Measurements from ENCODE around the gene PTX4. TPM values are rescaled to one million over a fixed set of nuclear protein-coding genes. Genes with fewer than 3 reads are reported as not detected.

Gene PTX4
- total RNA-seq, 1 experiment from 2014 or later: not detected

DNA sequence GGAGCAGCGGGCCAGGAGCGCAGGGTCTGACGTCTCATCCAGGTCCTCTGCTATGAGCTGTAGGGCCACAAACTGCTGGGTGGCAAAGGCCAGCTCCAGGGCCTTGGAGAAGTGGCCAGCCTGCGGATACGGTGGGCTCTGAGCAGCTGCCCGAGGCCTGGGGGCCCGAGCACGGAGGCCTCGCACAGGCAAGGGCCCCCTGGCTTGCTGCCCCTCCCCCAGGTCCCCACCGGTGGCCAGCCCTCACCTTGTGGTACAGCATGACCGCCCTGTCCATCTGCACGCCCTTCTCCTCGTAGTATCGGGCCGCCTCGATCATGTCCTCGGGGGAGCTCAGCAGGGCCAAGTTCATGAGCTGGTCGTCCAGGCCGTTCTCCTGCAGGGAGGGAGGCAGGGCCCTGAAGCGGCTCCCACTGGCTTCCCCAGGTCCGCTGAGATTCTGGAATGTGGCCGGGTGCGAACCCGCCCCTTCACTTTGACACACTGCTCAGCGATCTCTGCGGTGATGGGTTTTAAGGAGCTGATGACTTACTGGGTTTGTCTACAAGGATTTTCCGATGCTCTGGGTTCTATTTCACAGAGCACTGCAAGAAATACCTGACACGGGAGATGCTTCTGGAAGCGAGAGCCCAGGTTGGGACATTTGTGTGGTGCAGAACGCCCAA lies 35.0 kb upstream of the PTX4 start:
- no peak overlapping the region for H3K4me2 ChIP-seq (ENCODE audit: insufficient read depth, insufficient read length, low read length)
- H2BK12ac ChIP-seq (ENCODE audit: insufficient read length, low read depth, low read length): no peak overlapping the region
- no peak overlapping the region for H4K91ac ChIP-seq (ENCODE audit: insufficient read length, low read depth, low read length)
- H4K20me1 ChIP-seq (ENCODE audit: control insufficient read depth, insufficient read depth, insufficient read length): no peaks in the 10 kb centered on the region
- no peak overlapping the region for H3T11ph ChIP-seq (ENCODE audit: low read length)
- H2BK20ac ChIP-seq (ENCODE audit: low read depth, low read length, poor library complexity, severe bottlenecking): no peak overlapping the region
- H2AK5ac ChIP-seq (ENCODE audit: insufficient read length, low read length): no peak overlapping the region
- H3K9me3 ChIP-seq (ENCODE audit: control insufficient read depth, low read depth, low read length): no peaks in the 10 kb centered on the region
- no CpG with 5 or more reads among the region's 30 CpGs for WGBS (ENCODE audit: extremely low coverage, insufficient read length, low lambda C conversion rate)
- H3K27me3 Mint-ChIP-seq (ENCODE audit: low read depth): no peaks in the 10 kb centered on the region
- H2BK5ac ChIP-seq (ENCODE audit: insufficient read length, low read length): no peak overlapping the region
- no peak overlapping the region for H3K14ac ChIP-seq (ENCODE audit: insufficient read depth, low read length)
- H4K8ac ChIP-seq (replicated peaks; ENCODE audit: insufficient read length, low read depth, low read length): no peak overlapping the region
- H3K79me1 ChIP-seq (ENCODE audit: insufficient read depth, low read depth, low read length, poor library complexity, severe bottlenecking): no peaks in the 10 kb centered on the region
- H3K9ac ChIP-seq (ENCODE audit: extremely low read depth, insufficient read length, low read length): no peak overlapping the region
- no peak overlapping the region for H3K27ac Mint-ChIP-seq
- no peaks in the 10 kb centered on the region; a peak in 1 of 5 replicates for H3K9me3 Mint-ChIP-seq
- no peaks in the 10 kb centered on the region for H3K23me2 ChIP-seq (ENCODE audit: insufficient read length, low read depth, low read length, poor library complexity, severe bottlenecking)
- H3K4me3 Mint-ChIP-seq: no peak overlapping the region
- H3K4me1 Mint-ChIP-seq: no peaks in the 10 kb centered on the region; a peak in 1 of 4 replicates
- H3K79me2 ChIP-seq (ENCODE audit: insufficient read depth, low read length): no peaks in the 10 kb centered on the region
- no peaks in the 10 kb centered on the region for H3K4me1 ChIP-seq (ENCODE audit: insufficient read depth, low read length)
- H4K5ac ChIP-seq (ENCODE audit: insufficient read length, low read depth, low read length): no peak overlapping the region
- no peak overlapping the region for H3K27ac ChIP-seq (ENCODE audit: insufficient read length, low read depth, low read length)
- H3K56ac ChIP-seq (ENCODE audit: insufficient read length, low read depth, low read length): no peak overlapping the region
- DNase-seq: no peak
- H3K18ac ChIP-seq (ENCODE audit: insufficient read length, low read depth, low read length): no peak overlapping the region
- no peak overlapping the region for H2BK15ac ChIP-seq (ENCODE audit: low read depth, low read length)
- H2AFZ ChIP-seq (ENCODE audit: low read length): no peak overlapping the region
- H3K4ac ChIP-seq (ENCODE audit: low read depth, low read length): no peak overlapping the region
- no peak overlapping the region for H3K23ac ChIP-seq (ENCODE audit: insufficient read length, low read depth, low read length)
- H3K36me3 Mint-ChIP-seq (ENCODE audit: insufficient read depth in 1 of 3, low read depth in 3 of 3): peaks cover 0 to 9% (median 0%) of the 10 kb centered on the region in 3 experiments; a peak in 2 of 7 replicates
- no peaks in the 10 kb centered on the region for H3K27me3 ChIP-seq (ENCODE audit: insufficient read depth, low read length)
- TF ChIP-seq, protein P1, sequence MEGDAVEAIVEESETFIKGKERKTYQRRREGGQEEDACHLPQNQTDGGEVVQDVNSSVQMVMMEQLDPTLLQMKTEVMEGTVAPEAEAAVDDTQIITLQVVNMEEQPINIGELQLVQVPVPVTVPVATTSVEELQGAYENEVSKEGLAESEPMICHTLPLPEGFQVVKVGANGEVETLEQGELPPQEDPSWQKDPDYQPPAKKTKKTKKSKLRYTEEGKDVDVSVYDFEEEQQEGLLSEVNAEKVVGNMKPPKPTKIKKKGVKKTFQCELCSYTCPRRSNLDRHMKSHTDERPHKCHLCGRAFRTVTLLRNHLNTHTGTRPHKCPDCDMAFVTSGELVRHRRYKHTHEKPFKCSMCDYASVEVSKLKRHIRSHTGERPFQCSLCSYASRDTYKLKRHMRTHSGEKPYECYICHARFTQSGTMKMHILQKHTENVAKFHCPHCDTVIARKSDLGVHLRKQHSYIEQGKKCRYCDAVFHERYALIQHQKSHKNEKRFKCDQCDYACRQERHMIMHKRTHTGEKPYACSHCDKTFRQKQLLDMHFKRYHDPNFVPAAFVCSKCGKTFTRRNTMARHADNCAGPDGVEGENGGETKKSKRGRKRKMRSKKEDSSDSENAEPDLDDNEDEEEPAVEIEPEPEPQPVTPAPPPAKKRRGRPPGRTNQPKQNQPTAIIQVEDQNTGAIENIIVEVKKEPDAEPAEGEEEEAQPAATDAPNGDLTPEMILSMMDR (conservative IDR thresholded peaks at IDR 0.05): no peak
- no peak overlapping the region for H2BK120ac ChIP-seq (ENCODE audit: low read depth, low read length, poor library complexity, severe bottlenecking)

Measured in H9 (cell line).